Activated T-cell treated with anti-CD3 and anti-CD28 coated beads, Interleukin-2, amount 50 U/mL, for 24 hours (primary cell): ENCODE measurements around the gene MGST3.
"Not testable (repeated sequence)": the region's sequence is repeated elsewhere in the genome, so short reads cannot be mapped to it uniquely, and the experiment has no call there.

ENCODE experiments used
- DNase-seq: peaks from one replicate; pipeline ENCODE4 v3.0.0-alpha.2; 2020
- H3K27ac Mint-ChIP-seq: 2 replicates; pipeline ENCODE4 v1.8.0; 2020; ENCODE audit warnings: mild to moderate bottlenecking, mixed read lengths
- H3K27me3 Mint-ChIP-seq: 2 replicates; pipeline ENCODE4 v1.8.0; 2020; ENCODE audit warnings: mixed read lengths
- H3K36me3 Mint-ChIP-seq: 2 replicates; pipeline ENCODE4 v1.8.0; 2020; ENCODE audit warnings: low read depth, mixed read lengths
- H3K4me1 Mint-ChIP-seq: 2 replicates; pipeline ENCODE4 v1.8.0; 2020; ENCODE audit warnings: low read depth, mixed read lengths
- H3K4me3 Mint-ChIP-seq: 2 replicates; pipeline ENCODE4 v1.8.0; 2020; ENCODE audit warnings: mild to moderate bottlenecking, moderate library complexity, mixed read lengths
- H3K9me3 Mint-ChIP-seq: 2 replicates; pipeline ENCODE4 v1.8.0; 2020; ENCODE audit warnings: mixed read lengths

The MGST3 gene

DNA sequence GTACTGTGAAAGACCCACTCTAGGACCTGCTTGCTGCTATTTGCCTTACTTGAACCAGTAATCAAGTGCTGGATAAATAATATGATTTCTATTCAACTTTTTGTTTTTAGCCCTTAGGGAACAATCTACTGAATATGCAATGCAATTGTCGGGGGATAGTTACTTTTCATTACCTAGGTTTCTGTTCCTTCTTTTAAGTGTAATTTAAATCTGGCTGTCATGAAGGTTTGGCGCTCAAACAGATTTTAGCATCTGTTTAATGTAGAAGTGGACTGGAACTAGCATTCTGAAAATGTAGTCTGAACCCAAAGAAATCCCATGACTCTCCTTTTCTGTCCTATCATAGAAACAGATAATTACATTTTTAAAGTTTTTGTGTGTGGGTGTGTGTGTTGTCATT lies 4.8 kb downstream of the MGST3 start:
- no peak overlapping the region for H3K27ac Mint-ChIP-seq
- DNase-seq, result no peak
- H3K4me1 Mint-ChIP-seq, result peaks cover 37% of the 10 kb centered on the region
- peaks cover 26% of the 10 kb centered on the region for H3K36me3 Mint-ChIP-seq
- no peak overlapping the region for H3K4me3 Mint-ChIP-seq
- no peaks in the 10 kb centered on the region for H3K9me3 Mint-ChIP-seq
- H3K27me3 Mint-ChIP-seq, result no peaks in the 10 kb centered on the region

DNA sequence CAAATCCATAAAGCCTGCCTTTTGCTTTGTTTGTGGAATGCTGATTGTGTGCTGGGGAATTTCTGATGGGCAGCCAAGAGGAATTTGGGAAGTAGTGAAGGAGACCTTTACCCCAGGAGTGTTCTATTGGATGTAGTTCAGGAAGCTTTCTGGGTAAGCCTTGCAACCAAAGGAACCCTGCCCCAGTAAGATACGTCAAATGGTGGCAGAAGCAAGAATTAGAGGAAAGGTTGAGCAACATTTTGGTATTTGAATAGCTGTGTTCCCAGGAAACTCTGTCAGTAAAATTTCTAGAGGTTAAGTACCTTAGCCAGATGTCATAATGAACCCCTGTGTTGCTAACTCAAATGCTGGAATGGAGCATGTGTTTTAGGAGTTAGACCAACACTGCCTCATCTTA lies 6.4 kb downstream of the MGST3 start:
- H3K27me3 Mint-ChIP-seq, result no peaks in the 10 kb centered on the region
- no peaks in the 10 kb centered on the region for H3K9me3 Mint-ChIP-seq
- H3K27ac Mint-ChIP-seq, result peak overlapping the region; percentile 29
- no peak overlapping the region for H3K4me3 Mint-ChIP-seq
- peaks cover 26% of the 10 kb centered on the region for H3K36me3 Mint-ChIP-seq
- DNase-seq, result no peak
- peaks cover 50% of the 10 kb centered on the region for H3K4me1 Mint-ChIP-seq

DNA sequence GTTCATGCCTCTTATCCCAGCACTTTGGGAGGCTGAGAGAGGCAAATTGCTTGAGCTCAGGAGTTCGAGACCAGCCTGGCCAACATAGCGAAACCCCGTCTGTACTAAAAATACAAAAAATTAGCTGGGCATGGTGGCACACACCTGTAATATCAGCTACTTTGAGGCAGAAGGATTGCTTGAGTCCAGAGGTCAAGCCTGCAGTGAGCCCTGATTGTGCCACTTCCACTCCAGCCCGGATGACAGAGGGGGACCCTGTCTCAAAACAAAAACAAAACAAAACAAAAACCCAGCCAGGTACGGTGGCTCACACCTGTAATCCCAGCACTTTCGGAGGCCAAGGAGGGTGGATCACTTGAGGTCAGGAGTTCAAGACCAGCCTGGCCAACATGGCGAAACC lies 7.2 kb downstream of the MGST3 start:
- Mint-ChIP-seq H3K27ac (peak overlapping the region; percentile 29), H3K36me3 (peaks cover 26% of the 10 kb centered on the region), H3K4me1 (peaks cover 50% of the 10 kb centered on the region)
- H3K9me3 Mint-ChIP-seq, DNase-seq, H3K27me3 Mint-ChIP-seq, H3K4me3 Mint-ChIP-seq: not testable (repeated sequence)

DNA sequence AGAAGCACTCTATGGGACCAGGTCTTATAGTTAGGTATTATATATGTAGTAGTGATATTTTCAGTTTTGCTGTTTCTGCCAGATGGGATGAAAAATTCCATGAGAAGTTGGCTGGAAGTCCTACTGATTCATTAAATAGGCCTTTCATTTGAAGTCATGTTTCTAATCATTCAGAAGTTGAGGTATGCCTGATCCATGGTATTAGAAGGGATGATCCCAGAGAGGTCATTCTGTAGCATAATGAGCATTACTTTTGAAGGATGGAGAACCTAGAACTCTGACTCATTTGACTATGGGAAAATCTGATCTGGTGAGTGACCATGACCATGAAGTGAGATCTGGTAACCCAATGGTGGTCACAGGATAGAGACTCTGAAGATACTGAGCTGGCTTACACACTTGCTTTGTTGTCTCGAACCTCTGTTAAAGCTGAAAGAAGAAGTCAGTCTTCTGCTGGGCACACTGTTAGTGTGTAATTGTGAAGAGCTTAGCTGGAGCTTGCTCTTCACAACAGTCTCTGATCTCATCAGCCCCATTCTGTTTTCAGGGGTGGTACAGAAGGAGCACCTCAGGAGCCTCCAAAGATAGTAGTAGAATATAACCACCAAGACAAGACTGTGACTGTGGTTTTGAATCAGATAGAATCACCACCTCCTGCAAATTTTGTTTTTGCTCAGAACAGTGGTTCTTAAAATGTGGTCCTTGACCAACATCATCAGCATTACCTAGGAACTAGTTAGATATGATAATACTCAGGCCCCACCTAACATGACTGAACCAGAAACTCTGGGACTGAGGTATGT lies 9.0 kb downstream of the MGST3 start:
- DNase-seq, result no peak
- Mint-ChIP-seq H3K27ac (peak overlapping the region; percentile 79), H3K36me3 (peaks cover 24% of the 10 kb centered on the region), H3K9me3 (no peaks in the 10 kb centered on the region), H3K27me3 (no peaks in the 10 kb centered on the region), H3K4me3 (no peak overlapping the region), H3K4me1 (peaks cover 43% of the 10 kb centered on the region)

DNA sequence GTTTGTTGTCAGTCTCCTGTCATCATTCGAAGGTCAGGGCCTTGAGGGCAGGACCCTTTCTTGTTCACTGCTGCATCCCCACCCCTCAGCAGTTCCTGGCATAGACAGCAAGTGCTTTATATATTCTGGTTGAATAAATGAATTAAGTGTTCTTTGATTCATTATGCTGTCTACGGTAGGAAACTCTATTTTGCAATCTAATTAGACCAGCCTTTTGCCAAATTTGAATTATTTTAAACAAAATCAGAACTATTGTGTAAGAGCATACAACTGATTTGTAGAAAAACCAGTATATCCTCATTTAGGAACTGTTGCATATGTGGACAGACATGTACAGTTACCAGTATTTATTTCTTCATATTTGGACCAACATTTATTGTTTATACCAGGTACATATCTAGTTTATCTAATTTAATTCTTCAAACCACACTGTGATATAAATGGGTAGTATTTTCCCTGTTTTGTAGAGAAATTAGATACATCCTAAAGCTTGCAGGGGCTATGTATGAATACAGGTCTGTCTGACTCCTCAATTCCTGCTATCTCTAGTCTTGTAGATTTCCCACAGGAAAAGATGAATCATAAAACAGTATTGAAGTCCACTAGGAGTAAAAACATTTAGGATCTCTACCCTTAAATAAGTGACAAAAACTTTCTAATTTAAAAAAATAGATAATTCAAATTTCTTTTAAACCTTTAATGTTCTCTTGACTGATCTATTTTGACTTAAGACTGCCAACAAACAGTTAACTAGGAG lies 10.4 kb downstream of the MGST3 start:
- peaks cover 54% of the 10 kb centered on the region for H3K4me1 Mint-ChIP-seq
- H3K9me3 Mint-ChIP-seq, result no peaks in the 10 kb centered on the region
- H3K4me3 Mint-ChIP-seq, result no peak overlapping the region
- H3K27ac Mint-ChIP-seq, result no peak overlapping the region
- H3K27me3 Mint-ChIP-seq, result no peaks in the 10 kb centered on the region
- H3K36me3 Mint-ChIP-seq, result peaks cover 15% of the 10 kb centered on the region
- DNase-seq, result no peak

DNA sequence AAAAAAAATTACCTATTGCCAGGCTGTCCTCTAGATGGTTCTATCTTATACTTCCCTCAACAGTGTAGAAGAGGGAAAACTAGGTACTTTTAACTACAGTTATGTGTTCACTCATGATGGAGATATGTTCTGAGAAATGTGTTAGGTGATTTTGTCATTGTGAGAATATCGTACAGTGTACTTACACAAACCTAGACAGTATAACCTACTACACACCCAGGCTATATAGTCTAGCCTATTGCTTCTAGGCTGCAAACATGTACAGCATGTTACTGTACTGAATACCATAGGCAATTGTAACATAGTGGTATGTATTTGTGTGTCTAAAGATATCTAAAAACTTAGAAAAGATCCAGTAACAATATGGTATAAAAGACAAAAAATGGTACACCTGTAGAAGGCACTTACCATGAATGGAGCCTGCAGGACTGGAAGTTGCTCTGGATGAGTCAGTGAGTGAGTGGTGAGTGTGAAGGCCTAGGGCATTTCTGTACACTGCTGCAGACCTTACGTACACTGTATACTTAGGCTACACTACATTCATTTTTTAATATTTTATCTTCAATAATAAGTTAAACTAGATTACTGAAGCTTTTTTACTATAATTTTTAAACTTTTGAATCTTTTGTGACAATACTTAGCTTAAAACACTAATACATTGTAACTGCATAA lies 13.2 kb downstream of the MGST3 start:
- Mint-ChIP-seq H3K27ac (no peak overlapping the region), H3K27me3 (no peaks in the 10 kb centered on the region), H3K36me3 (peaks cover 3% of the 10 kb centered on the region), H3K9me3 (no peaks in the 10 kb centered on the region), H3K4me3 (no peak overlapping the region), H3K4me1 (peaks cover 53% of the 10 kb centered on the region)
- no peak for DNase-seq

DNA sequence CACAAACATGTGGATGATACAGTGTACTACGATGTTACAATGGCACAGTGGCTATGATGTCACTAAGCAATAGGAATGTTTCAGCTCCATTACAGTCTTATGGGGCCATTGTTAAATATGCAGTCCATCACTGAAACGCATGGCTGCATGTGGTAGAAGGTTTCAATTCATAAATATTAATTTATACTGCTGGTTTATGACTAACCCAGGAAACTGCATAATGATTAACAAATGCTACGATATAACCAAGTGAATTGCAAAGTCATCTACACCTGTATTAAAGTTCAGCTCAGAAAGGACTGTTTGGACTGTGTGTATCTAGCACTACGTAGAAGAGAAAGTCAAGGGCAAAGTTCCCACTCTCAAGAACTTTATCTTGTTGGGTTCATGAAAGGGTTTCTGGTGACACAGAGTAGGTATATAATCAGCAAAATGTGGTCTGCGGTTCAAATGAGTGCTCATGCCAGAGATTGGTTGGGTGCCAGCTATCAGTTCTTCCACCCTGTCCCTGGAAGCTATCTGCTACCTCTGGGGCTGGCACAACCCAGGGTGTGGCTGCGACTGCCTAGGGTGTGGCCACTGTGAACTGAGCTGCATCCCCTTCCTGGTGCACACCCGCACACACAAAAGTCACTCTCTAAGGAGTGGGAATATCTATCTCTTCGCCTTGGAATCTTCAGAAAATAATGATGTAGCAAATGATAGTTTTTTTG lies 14.8 kb downstream of the MGST3 start:
- Mint-ChIP-seq H3K4me1 (peaks cover 49% of the 10 kb centered on the region), H3K27ac (peak overlapping the region; percentile 18), H3K36me3 (peaks cover 11% of the 10 kb centered on the region), H3K27me3 (no peaks in the 10 kb centered on the region), H3K9me3 (no peaks in the 10 kb centered on the region), H3K4me3 (no peak overlapping the region)
- DNase-seq, result no peak

DNA sequence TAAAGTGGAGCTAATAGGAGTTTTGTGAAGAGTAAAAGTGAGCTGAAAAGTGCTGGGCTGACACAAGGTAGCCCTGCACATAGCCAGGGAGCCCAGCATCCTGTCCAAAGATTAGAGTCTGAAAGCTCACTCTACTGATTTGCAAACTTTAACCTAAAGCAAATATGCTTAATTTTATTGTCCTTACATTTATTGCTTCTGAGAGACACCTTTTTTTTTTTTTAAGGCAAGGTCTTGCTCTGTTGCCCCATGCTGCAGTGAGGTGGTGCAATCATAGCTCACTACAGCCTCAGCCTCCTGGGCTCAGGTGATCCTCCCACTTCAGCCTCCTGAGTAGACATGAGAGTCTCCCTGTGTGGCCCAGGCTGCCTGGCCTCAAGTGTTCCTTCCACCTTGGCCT lies 16.5 kb downstream of the MGST3 start:
- no peak overlapping the region for H3K4me3 Mint-ChIP-seq
- peaks cover 25% of the 10 kb centered on the region for H3K36me3 Mint-ChIP-seq
- H3K27me3 Mint-ChIP-seq, result no peaks in the 10 kb centered on the region
- no peak for DNase-seq
- peaks cover 42% of the 10 kb centered on the region for H3K4me1 Mint-ChIP-seq
- no peak overlapping the region for H3K27ac Mint-ChIP-seq
- H3K9me3 Mint-ChIP-seq, result no peaks in the 10 kb centered on the region

DNA sequence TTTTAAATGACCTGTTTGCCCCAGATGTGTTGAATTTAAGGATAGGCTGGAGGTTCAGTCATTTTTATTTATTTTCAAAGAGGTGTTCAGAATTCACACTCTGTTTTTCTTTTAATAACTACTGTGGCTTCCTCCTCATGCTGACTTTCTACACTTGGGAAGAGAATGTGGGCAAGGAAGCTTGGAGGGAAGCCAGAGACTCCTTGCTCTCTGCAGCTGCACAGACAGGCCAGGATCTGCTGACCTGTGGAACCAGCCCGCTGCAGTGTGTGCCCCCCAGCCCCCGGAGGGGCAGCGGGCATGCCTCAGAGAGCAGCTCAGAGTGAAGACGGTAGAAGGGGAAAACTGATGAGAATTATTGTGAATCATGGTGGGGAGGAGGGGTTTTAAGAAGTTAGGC lies 16.9 kb downstream of the MGST3 start:
- no peaks in the 10 kb centered on the region for H3K9me3 Mint-ChIP-seq
- no peak overlapping the region for H3K4me3 Mint-ChIP-seq
- peaks cover 42% of the 10 kb centered on the region for H3K4me1 Mint-ChIP-seq
- H3K27ac Mint-ChIP-seq, result no peak overlapping the region
- H3K27me3 Mint-ChIP-seq, result no peaks in the 10 kb centered on the region
- H3K36me3 Mint-ChIP-seq, result peaks cover 28% of the 10 kb centered on the region
- no peak for DNase-seq

DNA sequence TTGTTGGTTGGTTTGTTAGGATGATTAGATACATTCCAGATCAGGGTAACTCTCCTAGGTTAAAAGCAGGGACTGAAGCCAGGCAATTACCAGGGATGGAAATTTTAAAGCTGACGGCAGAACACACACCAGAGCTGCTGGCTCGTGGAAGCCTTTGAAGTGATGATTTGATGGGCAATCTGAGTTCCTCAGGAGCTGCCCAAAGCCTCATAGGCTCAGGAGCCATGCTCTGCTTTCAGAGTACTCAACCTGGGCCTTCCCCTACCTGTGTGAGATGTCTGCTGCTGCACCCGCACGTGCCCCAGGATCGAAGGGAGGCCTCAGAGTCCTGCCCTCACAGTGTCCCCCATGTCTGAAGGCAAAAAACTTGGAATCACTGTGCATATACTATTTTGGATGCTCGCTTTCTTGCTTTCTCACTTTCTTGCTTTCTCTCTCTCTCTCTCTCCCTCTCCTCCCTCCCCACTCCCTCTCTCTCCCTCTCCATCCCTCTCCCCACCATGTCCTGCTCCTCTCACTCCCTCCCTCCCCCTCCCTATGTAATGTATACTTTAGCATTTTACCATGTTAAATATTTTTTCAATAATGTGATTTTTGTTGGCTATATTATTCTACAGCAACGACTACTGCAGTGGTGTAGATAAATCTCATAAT lies 18.0 kb downstream of the MGST3 start:
- no peak for DNase-seq
- Mint-ChIP-seq H3K27me3 (no peaks in the 10 kb centered on the region), H3K27ac (peak overlapping the region; percentile 29), H3K9me3 (no peaks in the 10 kb centered on the region), H3K4me1 (peaks cover 40% of the 10 kb centered on the region), H3K4me3 (no peak overlapping the region), H3K36me3 (peaks cover 37% of the 10 kb centered on the region)

DNA sequence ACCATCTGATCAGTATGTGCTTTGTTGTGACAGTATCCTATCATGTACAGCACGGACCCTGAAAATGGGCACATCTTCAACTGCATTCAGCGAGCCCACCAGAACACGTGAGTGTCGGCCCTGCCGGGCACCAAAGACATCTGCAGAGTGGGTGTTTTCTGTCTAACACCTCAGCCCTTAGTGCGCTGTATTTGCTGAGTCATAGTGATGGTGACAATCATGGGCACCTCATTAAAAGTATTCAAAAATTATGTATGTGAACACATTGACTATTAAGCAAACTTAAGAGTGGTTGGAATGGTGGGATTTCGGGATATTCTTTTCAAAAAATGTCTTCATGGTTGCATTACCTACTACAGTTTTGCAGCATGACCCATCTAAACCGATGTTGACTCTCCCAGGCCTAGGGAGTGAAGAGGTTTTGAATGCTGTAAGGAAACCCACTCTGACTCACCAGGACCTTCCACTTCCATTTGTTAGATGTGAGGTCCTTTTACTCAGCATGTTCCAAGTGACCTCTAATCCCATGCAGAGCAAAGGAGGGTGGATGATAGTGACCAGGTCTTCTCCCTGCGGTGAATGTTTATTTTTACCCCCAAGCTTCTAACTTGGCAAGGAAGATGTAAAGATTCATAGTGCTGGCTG lies 20.1 kb downstream of the MGST3 start:
- Mint-ChIP-seq H3K36me3 (peaks cover 56% of the 10 kb centered on the region), H3K4me1 (peaks cover 28% of the 10 kb centered on the region), H3K27ac (no peak overlapping the region), H3K9me3 (no peaks in the 10 kb centered on the region), H3K4me3 (no peak overlapping the region), H3K27me3 (no peaks in the 10 kb centered on the region)
- DNase-seq, result no peak

DNA sequence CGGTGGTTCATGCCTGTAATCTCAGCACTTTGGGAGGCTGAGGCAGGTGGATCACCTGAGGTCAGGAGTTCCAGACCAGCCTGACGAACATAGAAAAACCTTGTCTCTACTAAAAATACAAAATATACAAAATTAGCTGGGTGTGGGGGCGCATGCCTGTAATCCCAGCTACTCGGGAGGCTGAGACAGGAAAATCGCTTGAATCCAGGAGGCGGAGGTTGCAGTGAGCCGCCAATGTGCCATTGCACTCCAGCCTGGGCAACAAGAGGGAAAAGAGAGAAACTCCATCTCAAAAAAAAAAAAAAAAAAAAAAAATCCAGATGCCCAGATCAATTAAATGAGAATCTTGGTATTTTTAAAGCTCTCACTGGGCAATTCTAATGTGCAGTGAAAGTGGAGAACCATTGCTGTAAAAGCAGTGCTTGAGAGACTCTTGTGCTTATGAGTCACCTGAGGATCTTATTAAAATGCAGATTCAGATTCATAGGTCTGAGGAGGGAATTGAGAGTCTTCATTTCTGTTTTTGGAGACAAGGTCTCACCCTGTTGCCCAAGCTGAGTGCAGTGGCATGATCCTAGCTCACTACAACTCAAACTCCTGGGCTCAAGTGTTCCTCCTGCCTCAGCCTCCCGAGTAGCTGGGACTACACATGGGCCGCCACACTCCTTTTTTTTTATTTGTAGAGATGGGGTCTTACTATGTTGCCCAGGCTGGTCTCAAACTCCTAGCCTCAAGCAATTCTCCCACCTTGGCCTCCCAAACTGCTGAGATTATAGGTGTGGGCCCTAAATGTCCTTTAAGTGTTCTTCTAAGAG lies 27.9 kb downstream of the MGST3 start:
- peaks cover 75% of the 10 kb centered on the region for H3K36me3 Mint-ChIP-seq
- peak overlapping the region; percentile 44 for H3K27ac Mint-ChIP-seq
- not testable (repeated sequence) for H3K27me3 Mint-ChIP-seq, H3K9me3 Mint-ChIP-seq, H3K4me1 Mint-ChIP-seq, DNase-seq, H3K4me3 Mint-ChIP-seq

DNA sequence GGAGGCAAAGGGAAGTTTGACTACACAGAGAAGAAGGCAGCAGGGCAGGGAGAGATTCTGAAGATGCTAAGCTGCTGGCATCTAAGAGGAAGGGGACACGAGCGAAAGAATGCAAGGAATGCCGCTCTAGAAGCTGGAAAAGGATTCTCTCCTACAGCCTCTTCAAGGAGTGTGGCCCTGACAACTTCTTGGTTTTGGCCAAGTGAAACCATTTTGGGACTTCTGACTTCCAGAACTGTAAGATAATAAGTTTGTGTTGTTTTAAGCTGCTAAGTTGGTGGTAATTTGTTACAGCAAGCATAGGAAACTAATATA lies 28.5 kb downstream of the MGST3 start:
- Mint-ChIP-seq H3K36me3 (peaks cover 75% of the 10 kb centered on the region), H3K9me3 (no peaks in the 10 kb centered on the region), H3K27ac (peak overlapping the region; percentile 44), H3K27me3 (no peaks in the 10 kb centered on the region), H3K4me1 (no peaks in the 10 kb centered on the region), H3K4me3 (no peak overlapping the region)
- DNase-seq, result no peak
